H9 (cell line): ENCODE results near the gene RCAN2. TPM values are rescaled to one million over a fixed set of nuclear protein-coding genes. Genes with fewer than 3 reads are reported as not detected.

Source experiments
- DNase-seq: peaks from one replicate; pipeline ENCODE4 v3.0.0-alpha.2; 2017
- H2AFZ ChIP-seq: one replicate; pipeline ENCODE4 v1.6.1; 2013; ENCODE audit warnings: mild to moderate bottlenecking, low read length, control low read depth, moderate library complexity
- H2AK5ac ChIP-seq: 2 replicates; pipeline ENCODE4 v1.6.1; 2013; ENCODE audit warnings: low read length, control low read depth, mixed read lengths; ENCODE audit not compliant: insufficient read length
- H2BK120ac ChIP-seq: one replicate; pipeline ENCODE4 v1.6.1; 2013; ENCODE audit warnings: low read depth, mild to moderate bottlenecking, low read length, control low read depth, inconsistent platforms; ENCODE audit not compliant: poor library complexity, severe bottlenecking
- H2BK12ac ChIP-seq: 2 replicates; pipeline ENCODE4 v1.6.1; 2013; ENCODE audit warnings: low read length, control low read depth, mixed read lengths, low read depth; ENCODE audit not compliant: insufficient read length
- H2BK15ac ChIP-seq: 2 replicates; pipeline ENCODE4 v1.6.1; 2013; ENCODE audit warnings: low read depth, low read length, control low read depth
- H2BK20ac ChIP-seq: one replicate; pipeline ENCODE4 v1.6.1; 2013; ENCODE audit warnings: low read depth, mild to moderate bottlenecking, low read length, control low read depth, inconsistent platforms; ENCODE audit not compliant: poor library complexity, severe bottlenecking
- H2BK5ac ChIP-seq: 2 replicates; pipeline ENCODE4 v1.6.1; 2013; ENCODE audit warnings: low read length, control low read depth, mixed read lengths; ENCODE audit not compliant: insufficient read length
- H3K14ac ChIP-seq: 2 replicates; pipeline ENCODE4 v1.6.1; 2013; ENCODE audit warnings: low read length, control low read depth; ENCODE audit not compliant: insufficient read depth
- H3K18ac ChIP-seq: 2 replicates; pipeline ENCODE4 v1.6.1; 2013; ENCODE audit warnings: low read depth, mild to moderate bottlenecking, mixed read lengths, low read length, control low read depth; ENCODE audit not compliant: insufficient read length
- H3K23ac ChIP-seq: 2 replicates; pipeline ENCODE4 v1.6.1; 2013; ENCODE audit warnings: low read length, control low read depth, mixed read lengths, low read depth; ENCODE audit not compliant: insufficient read length
- H3K23me2 ChIP-seq: 2 replicates; pipeline ENCODE4 v1.6.1; 2013; ENCODE audit warnings: low read depth, mild to moderate bottlenecking, mixed read lengths, low read length, control low read depth; ENCODE audit not compliant: insufficient read length, poor library complexity, severe bottlenecking
- H3K27ac ChIP-seq: 2 replicates; pipeline ENCODE4 v1.5.1; 2013; ENCODE audit warnings: low read length, control low read depth, mixed read lengths, low read depth; ENCODE audit not compliant: insufficient read length
- H3K27me3 ChIP-seq: 2 replicates; pipeline ENCODE4 v1.6.1; 2013; ENCODE audit warnings: low read length, control low read depth, inconsistent platforms; ENCODE audit not compliant: insufficient read depth
- H3K4ac ChIP-seq: 2 replicates; pipeline ENCODE4 v1.6.1; 2013; ENCODE audit warnings: low read depth, mild to moderate bottlenecking, control low read depth, inconsistent platforms, low read length, moderate library complexity
- H3K4me1 ChIP-seq: 2 replicates; pipeline ENCODE4 v1.6.1; 2013; ENCODE audit warnings: low read length, control low read depth, inconsistent platforms; ENCODE audit not compliant: insufficient read depth
- H3K4me2 ChIP-seq: 2 replicates; pipeline ENCODE4 v1.6.1; 2013; ENCODE audit warnings: low read length, control low read depth, mixed read lengths; ENCODE audit not compliant: insufficient read length, insufficient read depth
- H3K56ac ChIP-seq: 2 replicates; pipeline ENCODE4 v1.6.1; 2013; ENCODE audit warnings: low read depth, mild to moderate bottlenecking, mixed read lengths, low read length, control low read depth; ENCODE audit not compliant: insufficient read length
- H3K79me1 ChIP-seq: 2 replicates; pipeline ENCODE4 v1.6.1; 2013; ENCODE audit warnings: low read depth, mild to moderate bottlenecking, moderate library complexity, low read length, control low read depth, inconsistent platforms; ENCODE audit not compliant: insufficient read depth, poor library complexity, severe bottlenecking
- H3K79me2 ChIP-seq: 2 replicates; pipeline ENCODE4 v1.6.1; 2013; ENCODE audit warnings: low read length, control low read depth, inconsistent platforms; ENCODE audit not compliant: insufficient read depth
- H3K9ac ChIP-seq: 2 replicates; pipeline ENCODE4 v1.6.1; 2013; ENCODE audit warnings: low read length, control low read depth, mixed read lengths; ENCODE audit not compliant: insufficient read length; ENCODE audit errors: extremely low read depth
- H3K9me3 ChIP-seq: one replicate; pipeline ENCODE4 v1.6.1; 2013; ENCODE audit warnings: low read depth, low read length, inconsistent platforms; ENCODE audit not compliant: control insufficient read depth
- H3T11ph ChIP-seq: one replicate; pipeline ENCODE4 v1.6.1; 2013; ENCODE audit warnings: mild to moderate bottlenecking, low read length, control low read depth, inconsistent platforms
- H4K20me1 ChIP-seq: one replicate; pipeline ENCODE4 v1.6.1; 2013; ENCODE audit not compliant: control insufficient read depth, insufficient read length, insufficient read depth
- H4K5ac ChIP-seq: 2 replicates; pipeline ENCODE4 v1.6.1; 2013; ENCODE audit warnings: low read depth, mild to moderate bottlenecking, mixed read lengths, low read length, control low read depth; ENCODE audit not compliant: insufficient read length
- H4K8ac ChIP-seq: replicated peaks from 2 replicates; pipeline ENCODE4 v1.6.1; 2013; ENCODE audit warnings: low read length, control low read depth, mixed read lengths, low read depth; ENCODE audit not compliant: insufficient read length
- H4K91ac ChIP-seq: 2 replicates; pipeline ENCODE4 v1.6.1; 2013; ENCODE audit warnings: low read depth, mild to moderate bottlenecking, moderate library complexity, mixed read lengths, low read length, control low read depth; ENCODE audit not compliant: insufficient read length
- H3K27ac Mint-ChIP-seq, 3 experiments: 2 replicates in 2 of 3; 3 replicates in 1 of 3; pipeline ENCODE4 v1.8.0; 2020 to 2021; ENCODE audit warnings: mixed read lengths in 3 of 3, mild to moderate bottlenecking in 1 of 3, moderate library complexity in 1 of 3
- H3K27me3 Mint-ChIP-seq: 2 replicates; pipeline ENCODE4 v1.8.0; 2021; ENCODE audit warnings: low read depth, mild to moderate bottlenecking, moderate library complexity, mixed read lengths
- H3K36me3 Mint-ChIP-seq, 3 experiments: 2 replicates in 2 of 3; 3 replicates in 1 of 3; pipeline ENCODE4 v1.8.0; 2020 to 2021; ENCODE audit warnings: low read depth in 3 of 3, mixed read lengths in 3 of 3; ENCODE audit not compliant: insufficient read depth in 1 of 3
- H3K4me1 Mint-ChIP-seq, 2 experiments: 2 replicates each; pipeline ENCODE4 v1.8.0; 2020; ENCODE audit warnings: mixed read lengths in 2 of 2
- H3K4me3 Mint-ChIP-seq, 2 experiments: 2 replicates in 1 of 2; 3 replicates in 1 of 2; pipeline ENCODE4 v1.8.0; 2020 to 2021; ENCODE audit warnings: mild to moderate bottlenecking in 2 of 2, mixed read lengths in 2 of 2, moderate library complexity in 1 of 2
- H3K9me3 Mint-ChIP-seq, 2 experiments: 2 replicates in 1 of 2; 3 replicates in 1 of 2; pipeline ENCODE4 v1.8.0; 2020; ENCODE audit warnings: mild to moderate bottlenecking in 2 of 2, mixed read lengths in 2 of 2, moderate library complexity in 1 of 2
- WGBS: extraction: QIAGEN DNeasy Blood & Tissue Kit; methylation state at CpG from one replicate; pipeline ENCODE4 v1.1.7; 2013; ENCODE audit warnings: missing lambda C conversion rate, low lambda C conversion rate, mixed read lengths; ENCODE audit not compliant: insufficient read length; ENCODE audit errors: extremely low coverage; 5-methylcytosine and 5-hydroxymethylcytosine counted together
- long read RNA-seq: library from polyadenylated mRNA; unstranded; transcript quantifications from one replicate; pipeline ENCODE4 v2.0.0, GENCODE V29; 2020
- total RNA-seq: library from RNA; stranded (reverse); gene quantifications from 2 replicates; pipeline ENCODE4 v1.2.1, GENCODE V29; 2021
- TF ChIP-seq, protein P1 (sequence below): fragments of 200-600 bp; sonication (generic); conservative IDR thresholded peaks from 3 replicates; pipeline ENCODE4 v1.8.0; 2021; ENCODE audit warnings: antibody characterized with exemption, mild to moderate bottlenecking

The RCAN2 gene
- 3.0 TPM in 2 replicates for total RNA-seq
- long read RNA-seq, partial matches to known transcripts = 1 of 4 reads
- long read RNA-seq, other reads (novel, unspliced or antisense) = 3 of 4 reads

DNA sequence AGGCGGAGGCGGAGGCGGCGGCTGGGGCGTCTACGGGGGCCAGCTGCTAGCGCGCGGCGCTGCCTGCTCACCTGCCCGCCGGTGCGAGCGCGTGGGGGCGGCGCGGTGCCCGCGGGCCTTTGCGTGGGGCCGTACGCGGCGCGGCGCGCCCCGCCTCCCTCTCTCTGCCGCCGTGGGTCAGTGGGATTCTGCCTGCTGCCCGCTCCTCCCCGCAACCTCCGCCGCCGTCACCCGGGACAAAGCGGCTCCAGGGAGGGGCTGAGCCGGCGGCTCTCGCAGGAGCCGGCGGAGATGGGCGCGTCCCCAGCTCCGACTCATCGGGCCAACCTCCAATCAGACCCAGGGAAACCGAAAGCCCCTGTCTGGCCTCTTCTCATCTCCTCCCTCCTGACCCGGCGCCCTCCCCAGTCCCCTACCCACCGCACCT is at the start of gene RCAN2:
TSS of gene RCAN2 (minus strand) at position 249 of the 427 bp plus-strand sequence.
- no peak within 1 kb of the TSS for H3K56ac ChIP-seq
- H3K27me3 ChIP-seq = peaks cover 4% of the 10 kb centered on the region; the same call in 1 of the 2 replicates
- H2BK12ac ChIP-seq = no peak within 1 kb of the TSS
- no CpG with 5 or more reads among the region's 51 CpGs for WGBS
- peaks cover 53% of the 10 kb centered on the region for H3K27me3 Mint-ChIP-seq
- H3K79me2 ChIP-seq = no peaks in the 10 kb centered on the region
- no peaks in the 10 kb centered on the region for H3K79me1 ChIP-seq
- no peak within 1 kb of the TSS for H3K27ac Mint-ChIP-seq
- no peak within 1 kb of the TSS for H2BK20ac ChIP-seq
- H2BK120ac ChIP-seq = no peak within 1 kb of the TSS
- H4K8ac ChIP-seq = no peak within 1 kb of the TSS
- no peak within 1 kb of the TSS for H2BK5ac ChIP-seq
- no peak within 1 kb of the TSS for H4K91ac ChIP-seq
- peaks cover 7% of the 10 kb centered on the region; the same call in 1 of the 2 replicates for H3K4me1 ChIP-seq
- no peaks in the 10 kb centered on the region for H4K20me1 ChIP-seq
- no peaks in the 10 kb centered on the region for H3K9me3 Mint-ChIP-seq
- no peaks in the 10 kb centered on the region for H3K36me3 Mint-ChIP-seq
- H3K4me2 ChIP-seq = peak within 1 kb of the TSS; percentile 89
- no peak within 1 kb of the TSS for H3K4ac ChIP-seq
- H3T11ph ChIP-seq = no peak within 1 kb of the TSS
- no peak within 1 kb of the TSS for H3K23ac ChIP-seq
- TF ChIP-seq, protein P1, sequence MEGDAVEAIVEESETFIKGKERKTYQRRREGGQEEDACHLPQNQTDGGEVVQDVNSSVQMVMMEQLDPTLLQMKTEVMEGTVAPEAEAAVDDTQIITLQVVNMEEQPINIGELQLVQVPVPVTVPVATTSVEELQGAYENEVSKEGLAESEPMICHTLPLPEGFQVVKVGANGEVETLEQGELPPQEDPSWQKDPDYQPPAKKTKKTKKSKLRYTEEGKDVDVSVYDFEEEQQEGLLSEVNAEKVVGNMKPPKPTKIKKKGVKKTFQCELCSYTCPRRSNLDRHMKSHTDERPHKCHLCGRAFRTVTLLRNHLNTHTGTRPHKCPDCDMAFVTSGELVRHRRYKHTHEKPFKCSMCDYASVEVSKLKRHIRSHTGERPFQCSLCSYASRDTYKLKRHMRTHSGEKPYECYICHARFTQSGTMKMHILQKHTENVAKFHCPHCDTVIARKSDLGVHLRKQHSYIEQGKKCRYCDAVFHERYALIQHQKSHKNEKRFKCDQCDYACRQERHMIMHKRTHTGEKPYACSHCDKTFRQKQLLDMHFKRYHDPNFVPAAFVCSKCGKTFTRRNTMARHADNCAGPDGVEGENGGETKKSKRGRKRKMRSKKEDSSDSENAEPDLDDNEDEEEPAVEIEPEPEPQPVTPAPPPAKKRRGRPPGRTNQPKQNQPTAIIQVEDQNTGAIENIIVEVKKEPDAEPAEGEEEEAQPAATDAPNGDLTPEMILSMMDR = no peak
- H3K4me3 Mint-ChIP-seq = peak within 1 kb of the TSS; percentile 70 to 81
- no peak within 1 kb of the TSS for H4K5ac ChIP-seq
- no peak within 1 kb of the TSS for H3K27ac ChIP-seq
- H3K4me1 Mint-ChIP-seq = peaks cover 28 to 29% of the 10 kb centered on the region in 2 experiments
- H3K14ac ChIP-seq = peak within 1 kb of the TSS; percentile 87; the same call in 1 of the 2 replicates
- peak; percentile 91 for DNase-seq
- no peak within 1 kb of the TSS; the same call in 1 of the 2 replicates for H2BK15ac ChIP-seq
- no peaks in the 10 kb centered on the region for H3K9me3 ChIP-seq
- H3K23me2 ChIP-seq = peaks cover 13% of the 10 kb centered on the region
- peak within 1 kb of the TSS; percentile 25 for H3K9ac ChIP-seq
- no peak within 1 kb of the TSS for H3K18ac ChIP-seq
- H2AK5ac ChIP-seq = no peak within 1 kb of the TSS
- peak within 1 kb of the TSS; percentile 2 for H2AFZ ChIP-seq
